HFFc6 (cell line): ENCODE measurements around the gene IL25. TPM values are rescaled to one million over a fixed set of nuclear protein-coding genes. Genes with fewer than 3 reads are reported as not detected.

Experiments
- DNase-seq: peaks from one replicate; pipeline ENCODE4 v3.0.0-alpha.2; 2018
- H3K27ac Mint-ChIP-seq: 2 replicates; pipeline ENCODE4 v1.8.0; 2020; ENCODE audit warnings: mild to moderate bottlenecking, mixed read lengths
- H3K27me3 Mint-ChIP-seq: 2 replicates; pipeline ENCODE4 v1.8.0; 2021; ENCODE audit warnings: mild to moderate bottlenecking, moderate library complexity, mixed read lengths; ENCODE audit not compliant: insufficient read depth
- H3K36me3 Mint-ChIP-seq: 2 replicates; pipeline ENCODE4 v1.8.0; 2021; ENCODE audit warnings: low read depth, mixed read lengths
- H3K4me1 Mint-ChIP-seq: 2 replicates; pipeline ENCODE4 v1.8.0; 2020; ENCODE audit warnings: low read depth, mixed read lengths
- H3K4me3 Mint-ChIP-seq: 2 replicates; pipeline ENCODE4 v1.8.0; 2020; ENCODE audit warnings: mild to moderate bottlenecking, moderate library complexity, mixed read lengths
- H3K9me3 Mint-ChIP-seq: 2 replicates; pipeline ENCODE4 v1.8.0; 2020; ENCODE audit warnings: mild to moderate bottlenecking, mixed read lengths
- total RNA-seq, 6 experiments: library from RNA; stranded (reverse); fragmentation: NEBNext Ultra II Directional; extraction: Animal tissue kit (Norgen Biotek cat#: 25700); gene quantifications; 2 replicates in 1 of 6; 3 replicates in 5 of 6; pipeline ENCODE4 v1.2.3, GENCODE V29; 2021
- TF ChIP-seq, protein P1 (sequence below): fragments of 200-600 bp; sonication (generic); IDR thresholded peaks from 2 replicates; pipeline ENCODE4 v1.5.0; 2021; ENCODE audit warnings: antibody characterized with exemption, mild to moderate bottlenecking

The IL25 gene
- total RNA-seq, 6 experiments from 2014 or later: not detected

DNA sequence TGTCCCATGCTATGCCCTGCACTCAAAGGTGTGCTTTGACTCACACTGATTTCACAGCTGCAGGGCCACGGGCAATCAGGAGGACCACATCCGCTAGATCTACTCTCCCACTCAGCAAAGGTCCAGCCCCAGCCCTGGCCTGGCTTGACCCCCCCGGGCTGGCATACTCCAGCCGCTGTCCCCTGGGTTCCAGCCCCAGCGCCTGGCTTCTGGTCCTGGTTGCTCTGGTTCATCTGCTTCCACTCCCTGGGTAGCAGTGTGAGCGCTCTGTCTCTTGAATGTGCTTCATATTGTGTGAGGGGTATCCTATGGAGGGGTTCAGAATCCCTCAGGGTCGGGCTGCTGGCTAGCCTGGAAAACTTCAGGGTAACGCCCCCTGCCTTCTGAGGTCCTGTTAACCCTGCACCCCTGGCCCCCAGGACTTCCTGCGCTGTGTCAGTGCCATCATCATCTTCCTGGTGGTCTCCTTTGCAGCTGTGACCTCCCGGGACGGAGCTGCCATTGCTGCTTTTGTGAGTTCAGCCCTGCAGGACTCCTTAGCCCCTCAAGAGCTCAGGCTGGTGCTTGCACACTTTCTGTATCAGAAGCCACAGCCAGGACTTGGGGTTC, 6.1 kb downstream of the IL25 start:
- peaks cover 39% of the 10 kb centered on the region for H3K27me3 Mint-ChIP-seq
- no peaks in the 10 kb centered on the region for H3K4me1 Mint-ChIP-seq
- no peaks in the 10 kb centered on the region for H3K9me3 Mint-ChIP-seq
- H3K27ac Mint-ChIP-seq: no peak overlapping the region
- H3K36me3 Mint-ChIP-seq: no peaks in the 10 kb centered on the region
- H3K4me3 Mint-ChIP-seq: no peak overlapping the region
- TF ChIP-seq, protein P1, sequence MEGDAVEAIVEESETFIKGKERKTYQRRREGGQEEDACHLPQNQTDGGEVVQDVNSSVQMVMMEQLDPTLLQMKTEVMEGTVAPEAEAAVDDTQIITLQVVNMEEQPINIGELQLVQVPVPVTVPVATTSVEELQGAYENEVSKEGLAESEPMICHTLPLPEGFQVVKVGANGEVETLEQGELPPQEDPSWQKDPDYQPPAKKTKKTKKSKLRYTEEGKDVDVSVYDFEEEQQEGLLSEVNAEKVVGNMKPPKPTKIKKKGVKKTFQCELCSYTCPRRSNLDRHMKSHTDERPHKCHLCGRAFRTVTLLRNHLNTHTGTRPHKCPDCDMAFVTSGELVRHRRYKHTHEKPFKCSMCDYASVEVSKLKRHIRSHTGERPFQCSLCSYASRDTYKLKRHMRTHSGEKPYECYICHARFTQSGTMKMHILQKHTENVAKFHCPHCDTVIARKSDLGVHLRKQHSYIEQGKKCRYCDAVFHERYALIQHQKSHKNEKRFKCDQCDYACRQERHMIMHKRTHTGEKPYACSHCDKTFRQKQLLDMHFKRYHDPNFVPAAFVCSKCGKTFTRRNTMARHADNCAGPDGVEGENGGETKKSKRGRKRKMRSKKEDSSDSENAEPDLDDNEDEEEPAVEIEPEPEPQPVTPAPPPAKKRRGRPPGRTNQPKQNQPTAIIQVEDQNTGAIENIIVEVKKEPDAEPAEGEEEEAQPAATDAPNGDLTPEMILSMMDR: no peak
- DNase-seq: no peak

DNA sequence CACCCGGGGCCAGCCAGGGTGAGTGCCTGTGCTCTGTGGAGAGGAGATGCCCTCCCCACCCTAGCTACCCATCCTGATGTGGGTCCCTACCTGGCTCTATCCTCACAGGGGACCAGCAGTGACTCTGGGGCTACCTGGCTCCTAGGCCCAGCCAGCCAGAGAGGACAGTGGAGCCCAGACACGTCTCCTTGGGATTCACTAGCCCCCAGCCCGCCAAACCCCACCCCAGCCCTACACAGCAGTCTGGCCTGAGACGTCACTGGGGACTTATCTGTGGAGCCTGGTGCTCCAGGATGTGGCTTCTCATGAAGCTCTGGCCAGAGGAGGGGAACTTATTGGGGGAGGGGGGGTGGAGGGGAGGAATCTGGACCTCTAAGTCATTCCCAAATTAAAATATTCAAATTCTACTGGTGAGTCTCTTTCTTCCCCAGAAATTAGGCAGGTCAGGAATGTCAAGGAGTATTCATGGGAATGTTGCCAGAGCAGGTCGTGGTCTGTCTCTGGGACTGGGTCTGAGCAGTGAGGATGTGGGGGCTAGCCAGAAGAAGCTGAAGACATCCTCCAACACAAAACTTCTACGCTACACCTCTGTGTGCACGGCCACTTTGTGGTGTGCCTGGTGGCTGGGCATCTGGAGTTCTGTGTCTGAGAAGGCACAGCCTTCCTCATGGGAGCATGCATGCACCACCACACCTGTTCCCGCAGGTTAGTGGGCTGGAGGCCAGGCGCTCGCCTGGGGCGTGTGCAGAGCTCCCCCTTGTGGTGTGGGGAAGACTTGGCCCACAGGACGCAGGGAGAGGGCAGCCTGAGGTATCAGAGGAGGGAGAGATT, 7.0 kb downstream of the IL25 start:
- no peaks in the 10 kb centered on the region for H3K9me3 Mint-ChIP-seq
- peaks cover 35% of the 10 kb centered on the region for H3K27me3 Mint-ChIP-seq
- TF ChIP-seq, protein P1: peak; percentile 94
- DNase-seq: no peak
- no peak overlapping the region for H3K27ac Mint-ChIP-seq
- no peaks in the 10 kb centered on the region for H3K4me1 Mint-ChIP-seq
- H3K36me3 Mint-ChIP-seq: no peaks in the 10 kb centered on the region
- no peak overlapping the region for H3K4me3 Mint-ChIP-seq

DNA sequence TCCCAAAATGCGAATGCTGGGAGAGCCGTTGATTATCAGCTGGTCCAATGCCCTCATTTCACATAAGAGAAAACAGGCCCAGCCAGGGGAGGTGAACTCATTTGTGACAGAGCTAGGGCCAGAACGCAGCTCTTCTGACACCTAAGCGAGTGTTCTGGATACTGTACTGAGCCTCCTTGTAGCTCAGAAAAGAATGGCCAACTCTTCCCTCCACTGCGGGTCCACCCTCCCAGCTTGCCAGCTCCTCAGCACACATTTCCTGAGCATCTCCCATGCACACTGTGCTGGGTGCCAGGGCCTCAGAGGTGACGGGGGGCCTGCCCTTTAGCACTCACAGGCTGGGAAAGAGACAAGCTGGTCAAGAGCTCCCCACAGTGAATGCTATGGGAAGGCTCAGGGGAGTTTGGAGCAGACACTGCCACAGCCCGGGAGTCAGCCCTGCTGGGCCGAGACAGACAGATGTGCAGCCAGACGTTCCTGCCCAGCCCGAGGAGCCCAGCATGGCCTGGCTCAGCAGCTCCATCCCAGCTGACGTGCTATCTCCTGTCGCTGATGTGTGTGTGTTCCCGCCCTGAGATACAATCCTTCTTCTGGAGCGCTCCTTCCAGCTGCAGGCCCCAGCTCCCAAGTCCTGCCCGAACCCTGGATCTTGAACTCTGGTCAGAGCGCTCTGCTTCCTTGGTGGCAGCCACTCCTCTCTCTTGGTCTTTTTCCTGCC, 7.7 kb downstream of the IL25 start:
- H3K4me1 Mint-ChIP-seq: no peaks in the 10 kb centered on the region
- peaks cover 31% of the 10 kb centered on the region for H3K27me3 Mint-ChIP-seq
- TF ChIP-seq, protein P1: peak; percentile 30
- H3K9me3 Mint-ChIP-seq: no peaks in the 10 kb centered on the region
- H3K27ac Mint-ChIP-seq: no peak overlapping the region
- H3K4me3 Mint-ChIP-seq: no peak overlapping the region
- no peak for DNase-seq
- H3K36me3 Mint-ChIP-seq: no peaks in the 10 kb centered on the region

DNA sequence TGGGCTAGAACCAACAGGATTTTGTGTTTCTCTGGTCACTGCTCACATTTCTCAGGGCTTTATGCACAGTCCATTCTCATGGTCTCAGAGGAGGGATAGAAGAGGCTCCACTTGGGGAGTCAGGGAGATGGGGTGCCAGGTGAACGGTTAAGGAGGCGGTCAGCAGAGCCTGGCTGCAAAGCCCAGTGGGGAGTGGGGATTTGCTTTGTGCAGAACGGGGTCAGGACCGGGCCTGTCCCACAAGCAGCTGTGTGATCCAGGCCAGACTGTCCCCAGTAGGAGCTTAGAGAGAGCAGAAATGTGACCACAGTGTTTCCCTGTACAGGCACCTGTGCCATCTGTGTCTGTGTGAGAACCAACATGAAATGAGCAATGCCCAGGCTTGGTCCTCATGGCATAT, 8.4 kb downstream of the IL25 start:
- H3K4me3 Mint-ChIP-seq: no peak overlapping the region
- no peaks in the 10 kb centered on the region for H3K36me3 Mint-ChIP-seq
- H3K27ac Mint-ChIP-seq: no peak overlapping the region
- H3K4me1 Mint-ChIP-seq: no peaks in the 10 kb centered on the region
- DNase-seq: no peak
- no peaks in the 10 kb centered on the region for H3K9me3 Mint-ChIP-seq
- TF ChIP-seq, protein P1: no peak
- H3K27me3 Mint-ChIP-seq: peaks cover 31% of the 10 kb centered on the region

DNA sequence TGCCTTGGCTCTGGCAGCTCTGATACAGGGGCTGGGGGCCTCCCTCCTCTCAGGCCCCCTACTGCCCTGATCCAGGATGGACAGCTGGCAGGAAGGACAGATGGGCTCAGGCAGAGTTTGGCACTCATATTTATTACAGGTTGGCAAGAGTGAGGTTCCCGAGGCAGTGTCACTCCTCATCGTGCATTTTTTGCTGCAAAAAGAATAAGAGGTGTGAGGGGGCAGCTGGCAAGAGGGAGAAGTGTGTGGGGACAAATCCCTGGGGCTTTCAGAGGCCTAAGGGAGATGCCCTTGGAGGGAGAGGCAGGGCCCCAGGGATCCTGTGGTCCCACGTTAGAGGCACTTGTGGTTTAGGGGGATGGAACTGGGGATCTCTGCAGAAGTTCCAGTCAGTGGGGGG, 9.3 kb downstream of the IL25 start:
- no peaks in the 10 kb centered on the region for H3K36me3 Mint-ChIP-seq
- H3K4me3 Mint-ChIP-seq: no peak overlapping the region
- TF ChIP-seq, protein P1: no peak
- no peaks in the 10 kb centered on the region for H3K9me3 Mint-ChIP-seq
- no peak for DNase-seq
- H3K27me3 Mint-ChIP-seq: peaks cover 36% of the 10 kb centered on the region
- H3K4me1 Mint-ChIP-seq: no peaks in the 10 kb centered on the region
- no peak overlapping the region for H3K27ac Mint-ChIP-seq
